ENCODE data around the gene CLASRP.

Gene CLASRP

GRCh38 chr19:45003485-45003884 lies 35.4 kb upstream of the CLASRP start:
- Histone ChIP-seq H3K27me3 (ENCODE audit: control insufficient read depth, insufficient read depth, low read length) (no peaks in the 10 kb centered on the region), H3K9me3 (ENCODE audit: control insufficient read depth, insufficient read depth, low read length) (no peaks in the 10 kb centered on the region), H3K4me1 (ENCODE audit: control insufficient read depth, insufficient read depth, low read length) (no peaks in the 10 kb centered on the region), H3K36me3 (ENCODE audit: control insufficient read depth, insufficient read depth, low read length) (peaks cover 7% of the 10 kb centered on the region; the same call in 1 of the 2 replicates), H3K27ac (ENCODE audit: low read depth, low read length) (no peak overlapping the region), H3K4me3 (ENCODE audit: low read depth, low read length) (no peak overlapping the region), H3K9ac (ENCODE audit: low read depth, low read length) (no peak overlapping the region)

GRCh38 chr19:45005787-45006186 lies 33.1 kb upstream of the CLASRP start:
- peaks cover 7% of the 10 kb centered on the region; the same call in 1 of the 2 replicates for H3K36me3 ChIP-seq (ENCODE audit: control insufficient read depth, insufficient read depth, low read length)
- no peak overlapping the region for H3K27ac ChIP-seq (ENCODE audit: low read depth, low read length)

GRCh38 chr19:45008552-45008951 lies 30.3 kb upstream of the CLASRP start:
- no peaks in the 10 kb centered on the region for H3K4me1 ChIP-seq (ENCODE audit: control insufficient read depth, insufficient read depth, low read length)
- H3K9ac ChIP-seq (ENCODE audit: low read depth, low read length), result no peak overlapping the region
- H3K4me3 ChIP-seq (ENCODE audit: low read depth, low read length), result no peak overlapping the region
- peaks cover 4% of the 10 kb centered on the region; the same call in 1 of the 2 replicates for H3K36me3 ChIP-seq (ENCODE audit: control insufficient read depth, insufficient read depth, low read length)
- H3K27ac ChIP-seq (ENCODE audit: low read depth, low read length), result no peak overlapping the region
- H3K27me3 ChIP-seq (ENCODE audit: control insufficient read depth, insufficient read depth, low read length), result no peaks in the 10 kb centered on the region
- no peaks in the 10 kb centered on the region for H3K9me3 ChIP-seq (ENCODE audit: control insufficient read depth, insufficient read depth, low read length)

More at GRCh38 chr19:45005787-45006186, 33.1 kb upstream of the CLASRP start:
- Histone ChIP-seq H3K4me3 (ENCODE audit: low read depth, low read length) (no peak overlapping the region), H3K4me1 (ENCODE audit: control insufficient read depth, insufficient read depth, low read length) (no peaks in the 10 kb centered on the region), H3K27me3 (ENCODE audit: control insufficient read depth, insufficient read depth, low read length) (no peaks in the 10 kb centered on the region), H3K9me3 (ENCODE audit: control insufficient read depth, insufficient read depth, low read length) (no peaks in the 10 kb centered on the region), H3K9ac (ENCODE audit: low read depth, low read length) (no peak overlapping the region)

GRCh38 chr19:45009625-45010255 lies 29.1 kb upstream of the CLASRP start:
- H3K4me3 ChIP-seq (ENCODE audit: low read depth, low read length), result no peak overlapping the region
- no peak overlapping the region for H3K27ac ChIP-seq (ENCODE audit: low read depth, low read length)
- no peaks in the 10 kb centered on the region for H3K27me3 ChIP-seq (ENCODE audit: control insufficient read depth, insufficient read depth, low read length)
- no peaks in the 10 kb centered on the region for H3K4me1 ChIP-seq (ENCODE audit: control insufficient read depth, insufficient read depth, low read length)
- H3K36me3 ChIP-seq (ENCODE audit: control insufficient read depth, insufficient read depth, low read length), result 0 out of 2 replicates have a peak, but pooled peaks cover 4% of the 10 kb centered on the region
- H3K9ac ChIP-seq (ENCODE audit: low read depth, low read length), result no peak overlapping the region
- no peaks in the 10 kb centered on the region for H3K9me3 ChIP-seq (ENCODE audit: control insufficient read depth, insufficient read depth, low read length)

GRCh38 chr19:45010306-45010705 lies 28.5 kb upstream of the CLASRP start:
- H3K36me3 ChIP-seq (ENCODE audit: control insufficient read depth, insufficient read depth, low read length), result 0 out of 2 replicates have a peak, but pooled peaks cover 7% of the 10 kb centered on the region
- H3K27ac ChIP-seq (ENCODE audit: low read depth, low read length), result no peak overlapping the region
- H3K4me3 ChIP-seq (ENCODE audit: low read depth, low read length), result no peak overlapping the region

GRCh38 chr19:45011959-45012358 lies 26.9 kb upstream of the CLASRP start:
- Histone ChIP-seq H3K9me3 (ENCODE audit: control insufficient read depth, insufficient read depth, low read length) (no peaks in the 10 kb centered on the region), H3K9ac (ENCODE audit: low read depth, low read length) (no peak overlapping the region), H3K36me3 (ENCODE audit: control insufficient read depth, insufficient read depth, low read length) (0 out of 2 replicates have a peak, but pooled peaks cover 6% of the 10 kb centered on the region), H3K4me3 (ENCODE audit: low read depth, low read length) (no peak overlapping the region), H3K4me1 (ENCODE audit: control insufficient read depth, insufficient read depth, low read length) (no peaks in the 10 kb centered on the region), H3K27me3 (ENCODE audit: control insufficient read depth, insufficient read depth, low read length) (no peaks in the 10 kb centered on the region), H3K27ac (ENCODE audit: low read depth, low read length) (no peak overlapping the region)

More at GRCh38 chr19:45010306-45010705, 28.5 kb upstream of the CLASRP start:
- no peaks in the 10 kb centered on the region for H3K9me3 ChIP-seq (ENCODE audit: control insufficient read depth, insufficient read depth, low read length)
- H3K9ac ChIP-seq (ENCODE audit: low read depth, low read length), result no peak overlapping the region
- H3K4me1 ChIP-seq (ENCODE audit: control insufficient read depth, insufficient read depth, low read length), result no peaks in the 10 kb centered on the region
- H3K27me3 ChIP-seq (ENCODE audit: control insufficient read depth, insufficient read depth, low read length), result no peaks in the 10 kb centered on the region

- H3K4me3 ChIP-seq (ENCODE audit: low read depth, low read length), result no peak overlapping the region
- no peaks in the 10 kb centered on the region for H3K9me3 ChIP-seq (ENCODE audit: control insufficient read depth, insufficient read depth, low read length)
- H3K27ac ChIP-seq (ENCODE audit: low read depth, low read length), result no peak overlapping the region
- no peaks in the 10 kb centered on the region for H3K4me1 ChIP-seq (ENCODE audit: control insufficient read depth, insufficient read depth, low read length)
- H3K9ac ChIP-seq (ENCODE audit: low read depth, low read length), result no peak overlapping the region
- H3K27me3 ChIP-seq (ENCODE audit: control insufficient read depth, insufficient read depth, low read length), result no peaks in the 10 kb centered on the region
- H3K36me3 ChIP-seq (ENCODE audit: control insufficient read depth, insufficient read depth, low read length), result 0 out of 2 replicates have a peak, but pooled peaks cover 3% of the 10 kb centered on the region
Observed at GRCh38 chr19:45016388-45017314, 22.2 kb upstream of the CLASRP start.

- no peaks in the 10 kb centered on the region for H3K4me1 ChIP-seq (ENCODE audit: control insufficient read depth, insufficient read depth, low read length)
- H3K27me3 ChIP-seq (ENCODE audit: control insufficient read depth, insufficient read depth, low read length), result no peaks in the 10 kb centered on the region
- H3K27ac ChIP-seq (ENCODE audit: low read depth, low read length), result no peak overlapping the region
- H3K4me3 ChIP-seq (ENCODE audit: low read depth, low read length), result no peak overlapping the region
- H3K36me3 ChIP-seq (ENCODE audit: control insufficient read depth, insufficient read depth, low read length), result 0 out of 2 replicates have a peak, but pooled peaks cover 3% of the 10 kb centered on the region
- no peaks in the 10 kb centered on the region for H3K9me3 ChIP-seq (ENCODE audit: control insufficient read depth, insufficient read depth, low read length)
- no peak overlapping the region for H3K9ac ChIP-seq (ENCODE audit: low read depth, low read length)
Observed at GRCh38 chr19:45019187-45019586, 19.7 kb upstream of the CLASRP start.

- no peaks in the 10 kb centered on the region for H3K9me3 ChIP-seq (ENCODE audit: control insufficient read depth, insufficient read depth, low read length)
- H3K27me3 ChIP-seq (ENCODE audit: control insufficient read depth, insufficient read depth, low read length), result no peaks in the 10 kb centered on the region
- no peak overlapping the region for H3K9ac ChIP-seq (ENCODE audit: low read depth, low read length)
- 0 out of 2 replicates have a peak, but pooled peaks cover 2% of the 10 kb centered on the region for H3K36me3 ChIP-seq (ENCODE audit: control insufficient read depth, insufficient read depth, low read length)
- no peak overlapping the region for H3K4me3 ChIP-seq (ENCODE audit: low read depth, low read length)
- H3K4me1 ChIP-seq (ENCODE audit: control insufficient read depth, insufficient read depth, low read length), result no peaks in the 10 kb centered on the region
- no peak overlapping the region for H3K27ac ChIP-seq (ENCODE audit: low read depth, low read length)
Observed at GRCh38 chr19:45020071-45020470, 18.8 kb upstream of the CLASRP start.

- Histone ChIP-seq H3K4me3 (ENCODE audit: low read depth, low read length) (no peak overlapping the region), H3K27ac (ENCODE audit: low read depth, low read length) (no peak overlapping the region), H3K27me3 (ENCODE audit: control insufficient read depth, insufficient read depth, low read length) (no peaks in the 10 kb centered on the region), H3K9me3 (ENCODE audit: control insufficient read depth, insufficient read depth, low read length) (no peaks in the 10 kb centered on the region), H3K36me3 (ENCODE audit: control insufficient read depth, insufficient read depth, low read length) (no peaks in the 10 kb centered on the region), H3K4me1 (ENCODE audit: control insufficient read depth, insufficient read depth, low read length) (no peaks in the 10 kb centered on the region), H3K9ac (ENCODE audit: low read depth, low read length) (no peak overlapping the region)
Observed at GRCh38 chr19:45021971-45022370, 16.9 kb upstream of the CLASRP start.

- Histone ChIP-seq H3K36me3 (ENCODE audit: control insufficient read depth, insufficient read depth, low read length) (peaks cover 2% of the 10 kb centered on the region; the same call in 1 of the 2 replicates), H3K9ac (ENCODE audit: low read depth, low read length) (no peak overlapping the region)
Observed at GRCh38 chr19:45023048-45023447, 15.8 kb upstream of the CLASRP start.

More at GRCh38 chr19:45023048-45023447, 15.8 kb upstream of the CLASRP start:
- no peaks in the 10 kb centered on the region for H3K4me1 ChIP-seq (ENCODE audit: control insufficient read depth, insufficient read depth, low read length)
- no peaks in the 10 kb centered on the region for H3K9me3 ChIP-seq (ENCODE audit: control insufficient read depth, insufficient read depth, low read length)
- H3K4me3 ChIP-seq (ENCODE audit: low read depth, low read length), result no peak overlapping the region
- H3K27ac ChIP-seq (ENCODE audit: low read depth, low read length), result no peak overlapping the region
- no peaks in the 10 kb centered on the region for H3K27me3 ChIP-seq (ENCODE audit: control insufficient read depth, insufficient read depth, low read length)

Data from HUES48 (cell line).